Panc1 (cell line): ENCODE results near the gene TSPAN5. TPM values are rescaled to one million over a fixed set of nuclear protein-coding genes. Genes with fewer than 3 reads are reported as not detected.

Experiments used
- ATAC-seq: fragments of 200-7000 bp; cut with Tn5 transposase; 2 replicates; pipeline ENCODE4 v1.9.1; 2020; ENCODE audit warnings: mild to moderate bottlenecking, moderate library complexity
- BruUV-seq: library from RNA; stranded (reverse); fragments of 400-500 nt; replicated peaks from 2 replicates; lab custom pipeline; 2021; lab: Mats Ljungman, UMichigan
- CTCF ChIA-PET: fragments of 300-600 bp; sonication (Branson Sonifier 250); formaldehyde crosslinking; loops from one replicate; lab custom pipeline; 2022; ENCODE audit warnings: antibody characterized with exemption; lab: Charles Lee
- POLR2A ChIA-PET: fragments of 300-600 bp; sonication (Branson Sonifier 250); formaldehyde crosslinking; loops from one replicate; lab custom pipeline; 2022; ENCODE audit warnings: antibody characterized with exemption; lab: Charles Lee
- DNase-seq: peaks from one replicate; pipeline ENCODE4 v3.0.0-alpha.2; 2010; ENCODE audit warnings: low read depth, low spot score
- H3K27ac ChIP-seq: 2 replicates; pipeline ENCODE4 v1.5.1; 2011; ENCODE audit warnings: mild to moderate bottlenecking, low read length, inconsistent platforms
- H3K27me3 ChIP-seq: fragments of 200-500 bp; sonication (Bioruptor generic); 2 replicates; pipeline ENCODE4 v1.6.0; 2014; ENCODE audit warnings: low read length, inconsistent platforms; ENCODE audit not compliant: control insufficient read depth, insufficient read depth
- H3K36me3 ChIP-seq: fragments of 200-500 bp; sonication (Bioruptor generic); 2 replicates; pipeline ENCODE4 v1.5.1; 2014; ENCODE audit warnings: inconsistent platforms, mild to moderate bottlenecking, low read length, moderate library complexity; ENCODE audit not compliant: control insufficient read depth, insufficient read depth
- H3K4me1 ChIP-seq: 2 replicates; pipeline ENCODE4 v1.5.1; 2011; ENCODE audit warnings: inconsistent platforms, mild to moderate bottlenecking, low read length, moderate library complexity; ENCODE audit not compliant: control insufficient read depth, insufficient read depth
- H3K4me3 ChIP-seq, 2 experiments: 2 replicates each; pipeline ENCODE4 v1.5.1; 2011 to 2012; ENCODE audit warnings: low read depth in 2 of 2, low read length in 2 of 2, mild to moderate bottlenecking in 2 of 2, inconsistent platforms in 1 of 2, moderate library complexity in 1 of 2
- H3K9me3 ChIP-seq: fragments of 200-500 bp; sonication (Bioruptor generic); 2 replicates; pipeline ENCODE4 v1.5.1; 2014; ENCODE audit warnings: low read depth, mild to moderate bottlenecking, inconsistent platforms, low read length, moderate library complexity; ENCODE audit not compliant: control insufficient read depth, insufficient read depth
- POLR2AphosphoS5 ChIP-seq: IDR thresholded peaks from 2 replicates; pipeline ENCODE4 v1.6.1; 2012; ENCODE audit warnings: mild to moderate bottlenecking, low read depth, low read length, moderate library complexity
- in situ Hi-C: cut with HindIII; loops from 2 replicates; pipeline ENCODE4 v1.10.0; 2016; ENCODE audit warnings: low sequenced_read_pairs, low pct_unique_long_range_greater_than_20kb
- intact Hi-C: fragments of 100-400 bp; cut with micrococcal nuclease; formaldehyde crosslinking; loops from one replicate; pipeline ENCODE4 v1.10.0; 2022; ENCODE audit not compliant: unreplicated experiment
- total RNA-seq: library from RNA; stranded (reverse); gene quantifications from one replicate; pipeline ENCODE4 v1.2.1, GENCODE V29; 2021; ENCODE audit not compliant: unreplicated experiment
- TF ChIP-seq, protein P1 (sequence below), 2 experiments: IDR thresholded peaks; 2 replicates each; pipeline ENCODE4 v1.6.1; 2011 to 2012; ENCODE audit warnings: low read depth in 2 of 2, control low read depth in 1 of 2, low read length in 1 of 2, mild to moderate bottlenecking in 1 of 2, moderate library complexity in 1 of 2; ENCODE audit not compliant: insufficient read depth in 1 of 2
- TF ChIP-seq, protein P2 (sequence below): fragments of 450-650 bp; IDR thresholded peaks from 2 replicates; pipeline ENCODE4 v1.5.1; 2017; ENCODE audit warnings: mild to moderate bottlenecking

TSPAN5 gene
- total RNA-seq, 1 experiment from 2014 or later = 61.9 TPM

DNA sequence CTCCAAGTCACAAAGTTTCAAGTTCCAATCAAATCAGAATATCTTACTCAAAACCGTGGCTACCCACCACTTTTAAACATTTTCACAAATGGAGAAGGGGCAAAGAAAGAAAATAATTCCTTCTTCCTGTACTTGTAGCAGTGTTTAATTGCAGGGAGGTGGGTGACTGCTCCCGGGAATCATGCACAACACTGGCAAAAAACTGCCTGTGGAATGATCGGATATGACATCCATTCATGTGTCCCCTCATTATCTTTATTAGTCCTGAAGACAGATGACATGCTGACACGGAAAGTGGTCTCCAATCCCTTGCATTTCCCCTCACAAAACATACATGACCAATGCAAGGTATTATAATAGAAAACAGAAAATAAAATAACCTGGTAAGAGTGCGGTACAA is 2.0 kb downstream of the TSPAN5 start:
- intact Hi-C loops (loop anchor here (10.0 kb wide), 2 partner anchors 178 to 192 kb away; no protein-coding TSS in a partner anchor), in situ Hi-C loops (no loop called here)
- no peak for DNase-seq
- Histone ChIP-seq H3K4me1 (peaks cover 39% of the 10 kb centered on the region), H3K27me3 (no peaks in the 10 kb centered on the region), H3K4me3 (peak overlapping the region; percentile 78 to 89), H3K36me3 (peaks cover 4% of the 10 kb centered on the region; the same call in 1 of the 2 replicates), H3K27ac (peak overlapping the region; percentile 89), H3K9me3 (peaks cover under 1% of the 10 kb centered on the region; the same call in 1 of the 2 replicates)
- no peak for ATAC-seq
- TSS peak; percentile 47 for BruUV-seq
- TF ChIP-seq, protein P1, sequence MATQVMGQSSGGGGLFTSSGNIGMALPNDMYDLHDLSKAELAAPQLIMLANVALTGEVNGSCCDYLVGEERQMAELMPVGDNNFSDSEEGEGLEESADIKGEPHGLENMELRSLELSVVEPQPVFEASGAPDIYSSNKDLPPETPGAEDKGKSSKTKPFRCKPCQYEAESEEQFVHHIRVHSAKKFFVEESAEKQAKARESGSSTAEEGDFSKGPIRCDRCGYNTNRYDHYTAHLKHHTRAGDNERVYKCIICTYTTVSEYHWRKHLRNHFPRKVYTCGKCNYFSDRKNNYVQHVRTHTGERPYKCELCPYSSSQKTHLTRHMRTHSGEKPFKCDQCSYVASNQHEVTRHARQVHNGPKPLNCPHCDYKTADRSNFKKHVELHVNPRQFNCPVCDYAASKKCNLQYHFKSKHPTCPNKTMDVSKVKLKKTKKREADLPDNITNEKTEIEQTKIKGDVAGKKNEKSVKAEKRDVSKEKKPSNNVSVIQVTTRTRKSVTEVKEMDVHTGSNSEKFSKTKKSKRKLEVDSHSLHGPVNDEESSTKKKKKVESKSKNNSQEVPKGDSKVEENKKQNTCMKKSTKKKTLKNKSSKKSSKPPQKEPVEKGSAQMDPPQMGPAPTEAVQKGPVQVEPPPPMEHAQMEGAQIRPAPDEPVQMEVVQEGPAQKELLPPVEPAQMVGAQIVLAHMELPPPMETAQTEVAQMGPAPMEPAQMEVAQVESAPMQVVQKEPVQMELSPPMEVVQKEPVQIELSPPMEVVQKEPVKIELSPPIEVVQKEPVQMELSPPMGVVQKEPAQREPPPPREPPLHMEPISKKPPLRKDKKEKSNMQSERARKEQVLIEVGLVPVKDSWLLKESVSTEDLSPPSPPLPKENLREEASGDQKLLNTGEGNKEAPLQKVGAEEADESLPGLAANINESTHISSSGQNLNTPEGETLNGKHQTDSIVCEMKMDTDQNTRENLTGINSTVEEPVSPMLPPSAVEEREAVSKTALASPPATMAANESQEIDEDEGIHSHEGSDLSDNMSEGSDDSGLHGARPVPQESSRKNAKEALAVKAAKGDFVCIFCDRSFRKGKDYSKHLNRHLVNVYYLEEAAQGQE (IDR thresholded peaks at IDR 0.05; ENCODE audit: insufficient read depth in 1 of 2, low read depth in 2 of 2, low read length in 1 of 2) = no peak
- ChIA-PET CTCF (no interaction called here), POLR2A (no interaction called here)

DNA sequence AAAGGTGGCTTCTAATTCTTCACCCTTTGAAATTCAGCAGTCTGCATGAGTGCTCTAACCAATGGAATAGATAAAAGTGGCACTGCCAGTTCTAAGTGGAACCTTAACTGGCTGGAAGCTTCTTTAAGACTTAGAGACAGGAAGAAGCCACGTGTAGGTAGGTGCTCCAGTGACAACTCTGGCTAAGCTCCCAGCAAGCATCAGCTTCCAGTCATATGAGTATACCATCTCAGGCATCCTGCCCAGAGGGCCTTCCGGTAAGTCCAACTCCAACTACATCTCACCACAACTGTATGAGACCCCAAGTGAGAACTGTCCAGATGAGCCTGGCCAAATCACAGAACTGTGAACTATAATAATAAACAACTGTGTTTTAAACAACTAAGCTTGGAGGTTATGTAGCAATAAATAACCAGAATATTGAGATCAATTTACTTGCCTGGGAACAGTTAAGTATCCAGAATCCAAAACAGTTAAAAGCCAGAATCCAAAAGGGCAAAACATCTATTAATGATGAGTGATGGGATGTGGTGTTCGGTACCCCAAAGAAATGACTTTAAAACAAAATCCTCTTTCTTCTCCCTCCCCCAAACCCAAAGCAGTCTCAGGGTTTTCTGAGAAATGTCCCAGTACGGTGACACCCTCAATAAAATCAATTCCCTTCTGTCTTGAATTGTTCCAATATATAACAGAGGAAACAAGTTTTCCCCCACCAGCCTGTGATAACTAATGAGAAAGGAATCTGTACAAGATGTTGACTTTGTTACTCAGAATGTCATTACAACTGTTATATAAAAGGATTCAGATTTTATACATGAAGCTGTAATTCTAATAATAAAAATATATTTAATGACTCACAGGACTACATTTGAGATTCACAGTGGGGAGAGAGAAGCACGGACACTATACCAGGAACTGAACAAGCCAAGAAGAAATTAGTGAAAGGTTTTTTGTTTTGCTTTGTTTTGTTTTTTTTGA is 4.2 kb downstream of the TSPAN5 start:
- in situ Hi-C loops = no loop called here
- no peak for DNase-seq
- POLR2A ChIA-PET = no interaction called here

More for the DNA sequence above, 4.2 kb downstream of the TSPAN5 start:
- intact Hi-C loops = loop anchor here (10.0 kb wide), 2 partner anchors 181 to 189 kb away; no protein-coding TSS in a partner anchor
- peak; percentile 49 for ATAC-seq
- Histone ChIP-seq H3K36me3 (peaks cover 4% of the 10 kb centered on the region; the same call in 1 of the 2 replicates), H3K9me3 (peaks cover 6% of the 10 kb centered on the region; the same call in 1 of the 2 replicates), H3K27me3 (no peaks in the 10 kb centered on the region), H3K4me3 (peak overlapping the region; percentile 78 to 89), H3K4me1 (peaks cover 28% of the 10 kb centered on the region), H3K27ac (peak overlapping the region; percentile 89)
- CTCF ChIA-PET = no interaction called here
- peak; percentile 30; the same call in 1 of the 2 replicates for TF ChIP-seq POLR2AphosphoS5
- TF ChIP-seq, protein P2, sequence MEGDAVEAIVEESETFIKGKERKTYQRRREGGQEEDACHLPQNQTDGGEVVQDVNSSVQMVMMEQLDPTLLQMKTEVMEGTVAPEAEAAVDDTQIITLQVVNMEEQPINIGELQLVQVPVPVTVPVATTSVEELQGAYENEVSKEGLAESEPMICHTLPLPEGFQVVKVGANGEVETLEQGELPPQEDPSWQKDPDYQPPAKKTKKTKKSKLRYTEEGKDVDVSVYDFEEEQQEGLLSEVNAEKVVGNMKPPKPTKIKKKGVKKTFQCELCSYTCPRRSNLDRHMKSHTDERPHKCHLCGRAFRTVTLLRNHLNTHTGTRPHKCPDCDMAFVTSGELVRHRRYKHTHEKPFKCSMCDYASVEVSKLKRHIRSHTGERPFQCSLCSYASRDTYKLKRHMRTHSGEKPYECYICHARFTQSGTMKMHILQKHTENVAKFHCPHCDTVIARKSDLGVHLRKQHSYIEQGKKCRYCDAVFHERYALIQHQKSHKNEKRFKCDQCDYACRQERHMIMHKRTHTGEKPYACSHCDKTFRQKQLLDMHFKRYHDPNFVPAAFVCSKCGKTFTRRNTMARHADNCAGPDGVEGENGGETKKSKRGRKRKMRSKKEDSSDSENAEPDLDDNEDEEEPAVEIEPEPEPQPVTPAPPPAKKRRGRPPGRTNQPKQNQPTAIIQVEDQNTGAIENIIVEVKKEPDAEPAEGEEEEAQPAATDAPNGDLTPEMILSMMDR = no peak
- BruUV-seq = no TSS peak
